Measurements from ENCODE around the gene ZBTB7A.
"Not testable (repeated sequence)": the region's sequence is repeated elsewhere in the genome, so short reads cannot be mapped to it uniquely, and the experiment has no call there.

ZBTB7A gene

DNA sequence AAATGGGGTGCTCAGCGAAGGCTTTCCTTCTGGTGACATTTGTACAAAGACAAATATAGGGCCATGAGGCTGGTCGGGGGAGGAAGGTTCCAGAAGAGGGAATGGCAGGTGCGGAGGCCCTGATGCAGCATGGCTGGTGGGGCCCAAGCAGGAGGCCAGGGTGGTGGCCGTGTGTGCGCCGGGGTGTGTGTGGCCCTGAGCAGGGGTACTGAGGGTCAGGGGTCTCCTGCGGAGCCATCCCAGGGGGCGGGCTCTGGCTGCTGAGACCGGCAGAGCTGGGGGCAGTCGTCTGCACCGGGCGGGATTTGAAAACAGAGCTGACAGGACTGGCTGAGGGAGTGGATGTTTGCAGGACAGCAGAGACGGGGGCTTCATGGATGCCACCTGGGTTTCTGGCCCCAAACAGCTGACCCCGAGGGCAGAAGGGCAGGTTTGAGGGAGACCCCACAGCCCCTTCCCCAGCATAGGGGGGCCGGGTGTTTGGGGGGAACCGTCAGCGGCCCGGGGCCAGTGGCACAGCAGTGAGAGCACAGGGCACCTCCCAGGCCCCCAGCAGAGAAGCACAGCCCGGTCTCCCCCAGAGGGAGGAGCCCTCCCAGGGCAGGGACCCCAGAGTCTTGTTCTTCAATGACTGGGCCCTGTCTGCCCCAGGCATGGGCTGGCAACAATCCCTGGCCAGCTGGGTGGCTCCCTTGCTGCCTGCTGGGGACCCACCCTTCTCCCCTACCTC lies 47.8 kb downstream of the ZBTB7A start:
- DNase-seq (ENCODE audit: extremely low read depth in 1 of 2, low read depth in 1 of 2), result no peak

DNA sequence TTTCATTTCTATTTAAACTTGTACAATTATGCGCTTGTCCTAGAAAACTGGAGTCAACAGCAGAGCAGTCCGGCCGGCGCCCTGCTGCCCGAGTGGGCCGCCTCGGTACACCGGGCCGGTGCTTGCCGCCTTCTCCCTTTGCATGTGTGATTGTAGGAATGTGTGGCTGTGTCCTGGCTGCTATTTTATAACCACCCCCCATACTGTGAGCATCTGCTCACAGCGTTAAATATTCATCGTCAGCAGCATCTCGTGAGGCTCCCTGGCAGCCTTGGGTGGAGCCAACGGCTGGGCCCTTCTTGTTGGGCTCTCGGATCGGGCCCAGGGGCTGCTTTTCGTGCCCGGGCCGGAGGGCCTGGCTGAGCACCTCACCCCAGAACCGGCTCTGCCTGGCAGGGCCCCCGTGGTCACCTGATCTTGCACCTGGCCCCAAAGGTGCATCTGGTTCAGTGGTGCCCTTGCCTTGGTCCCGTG lies 48.5 kb downstream of the ZBTB7A start:
- DNase-seq (ENCODE audit: extremely low read depth in 1 of 2, low read depth in 1 of 2), result no peak

DNA sequence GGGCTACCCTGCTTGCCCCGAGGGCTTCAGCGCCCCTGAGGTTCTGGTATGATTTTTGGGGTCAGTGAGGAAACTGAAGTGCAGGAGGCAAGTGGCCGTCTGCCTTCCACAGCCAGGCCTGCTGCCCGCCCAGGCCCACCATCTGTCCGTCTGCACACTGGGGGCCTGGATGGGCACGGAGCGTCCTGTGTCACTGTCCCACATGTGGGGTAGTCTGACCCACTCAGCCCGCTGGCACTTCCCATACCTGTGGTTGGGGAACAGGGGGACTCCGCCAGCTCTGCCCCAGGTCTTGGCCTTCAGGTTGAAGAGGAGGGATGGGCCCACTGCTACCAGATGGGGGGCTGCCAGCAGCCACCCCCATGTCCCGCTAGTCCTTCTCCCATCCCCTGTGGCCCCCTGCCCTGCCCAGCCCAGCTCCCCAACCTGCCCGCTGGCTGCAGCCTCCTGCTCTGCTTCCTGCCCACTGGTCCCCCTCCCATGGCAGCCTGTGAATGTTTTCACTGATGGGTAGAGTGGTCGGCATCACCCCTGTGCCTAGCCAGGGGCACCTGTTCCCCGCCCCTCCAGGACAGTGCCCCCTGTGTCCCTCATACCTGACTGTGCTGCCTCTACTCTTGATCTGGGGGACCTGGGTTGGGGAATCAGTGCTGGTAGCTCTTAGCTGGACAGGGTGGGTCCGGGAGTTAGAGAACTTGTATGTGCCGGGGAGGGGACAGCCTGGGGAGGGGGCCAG lies 49.6 kb downstream of the ZBTB7A start:
- DNase-seq (ENCODE audit: extremely low read depth in 1 of 2, low read depth in 1 of 2), result no peak

DNA sequence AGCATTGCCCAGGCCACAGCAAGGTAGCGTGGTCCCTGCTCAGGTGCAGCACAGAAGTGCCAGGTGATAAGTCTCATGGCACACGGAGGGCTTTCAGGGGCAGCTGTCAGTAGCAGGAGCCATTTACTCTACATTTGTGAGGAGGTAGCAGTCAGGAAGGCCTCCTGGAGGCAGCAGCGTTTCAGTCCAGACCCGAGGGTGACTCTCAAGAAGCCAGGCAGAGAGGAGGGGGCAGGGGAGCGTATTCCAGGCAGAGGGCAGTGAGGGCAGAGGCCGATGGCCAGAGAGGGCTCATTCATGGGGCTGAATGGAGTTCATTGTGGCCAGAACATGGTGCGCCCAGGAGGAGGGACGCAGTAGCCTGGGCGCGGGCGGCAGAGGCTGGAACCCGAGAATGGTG lies 50.2 kb downstream of the ZBTB7A start:
- DNase-seq (ENCODE audit: extremely low read depth in 1 of 2, low read depth in 1 of 2), result no peak

DNA sequence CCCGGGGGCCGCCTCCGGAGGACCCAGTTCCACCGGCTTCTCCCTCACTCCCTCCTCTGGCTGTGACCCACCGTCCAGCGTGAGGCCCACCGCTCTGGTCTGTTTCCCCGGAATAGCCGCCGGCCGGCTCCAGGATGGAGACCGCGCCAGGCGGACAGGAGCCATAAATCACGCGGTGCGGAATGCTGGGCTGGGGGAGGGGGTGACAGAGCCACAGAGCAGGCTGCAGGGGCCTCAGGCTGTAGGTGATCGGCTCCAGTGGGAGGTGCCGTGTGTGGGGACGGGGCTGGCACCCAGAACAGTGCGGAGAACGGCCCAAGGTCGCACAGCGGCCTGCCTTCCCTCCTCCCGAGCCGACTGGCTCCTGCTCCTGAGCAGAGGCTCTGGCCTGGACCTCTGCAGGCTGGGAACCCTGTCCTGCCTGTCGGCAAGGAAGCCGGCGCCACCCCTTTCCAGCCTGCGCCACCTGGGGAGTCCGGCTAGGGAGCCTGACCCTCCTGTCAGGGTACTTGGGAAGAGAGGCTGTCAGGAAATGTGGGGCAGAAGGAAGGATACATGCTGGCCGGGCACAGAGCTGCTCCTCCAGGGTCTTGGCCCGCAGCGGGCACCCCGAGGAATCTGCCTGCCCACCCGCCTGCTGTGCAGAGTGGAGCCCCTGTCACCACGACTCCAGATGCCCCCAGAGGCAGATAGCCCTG lies 50.8 kb downstream of the ZBTB7A start:
- no peak for DNase-seq (ENCODE audit: extremely low read depth in 1 of 2, low read depth in 1 of 2)

DNA sequence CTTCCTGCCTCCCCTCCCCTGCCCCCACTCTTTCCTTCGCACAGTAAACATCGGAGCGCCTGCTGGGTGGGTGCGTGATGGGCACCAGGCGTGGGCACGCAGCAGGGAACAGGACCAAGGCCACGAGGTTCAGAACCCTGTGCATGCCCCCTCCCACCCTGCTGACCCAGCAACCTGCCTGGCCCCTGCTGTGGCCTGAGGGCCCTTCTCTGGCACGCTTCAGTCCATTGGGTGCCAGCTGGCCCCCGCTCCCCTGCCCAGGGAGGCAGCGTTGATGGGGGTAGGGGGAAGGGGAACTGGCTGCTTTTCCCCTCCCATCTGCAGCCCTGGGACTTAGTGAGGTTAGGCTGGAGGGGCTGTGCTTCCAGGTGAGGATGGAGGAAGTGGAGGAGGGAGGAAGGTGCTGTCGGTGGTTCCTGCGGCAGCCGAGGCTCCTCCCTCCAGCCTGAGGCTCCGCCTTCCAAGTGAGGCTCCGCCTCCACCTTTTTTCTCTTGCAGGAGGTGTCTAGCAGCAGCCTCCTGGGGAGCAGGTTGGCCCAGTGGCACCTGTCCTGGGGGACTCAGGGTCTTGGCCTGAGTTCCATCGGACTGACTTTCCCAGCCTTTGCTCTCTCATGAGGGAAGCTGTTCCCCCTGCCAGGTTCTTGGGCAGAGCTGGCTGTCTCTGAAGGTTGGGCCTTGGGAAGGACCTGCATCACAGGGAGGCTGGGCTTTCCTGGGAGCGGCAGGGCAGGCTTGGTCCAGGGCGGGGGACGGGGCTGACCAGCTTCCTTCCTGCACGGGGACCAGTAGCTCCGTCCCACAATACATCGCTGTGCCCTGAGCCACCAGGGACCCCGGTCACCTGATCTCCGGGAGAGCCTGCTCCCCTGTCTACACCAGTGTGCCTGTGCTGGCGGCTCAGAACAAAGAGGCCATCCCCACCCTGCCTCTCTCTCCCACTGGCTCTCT lies 51.9 kb downstream of the ZBTB7A start:
- DNase-seq (ENCODE audit: extremely low read depth in 1 of 2, low read depth in 1 of 2), result no peak

DNA sequence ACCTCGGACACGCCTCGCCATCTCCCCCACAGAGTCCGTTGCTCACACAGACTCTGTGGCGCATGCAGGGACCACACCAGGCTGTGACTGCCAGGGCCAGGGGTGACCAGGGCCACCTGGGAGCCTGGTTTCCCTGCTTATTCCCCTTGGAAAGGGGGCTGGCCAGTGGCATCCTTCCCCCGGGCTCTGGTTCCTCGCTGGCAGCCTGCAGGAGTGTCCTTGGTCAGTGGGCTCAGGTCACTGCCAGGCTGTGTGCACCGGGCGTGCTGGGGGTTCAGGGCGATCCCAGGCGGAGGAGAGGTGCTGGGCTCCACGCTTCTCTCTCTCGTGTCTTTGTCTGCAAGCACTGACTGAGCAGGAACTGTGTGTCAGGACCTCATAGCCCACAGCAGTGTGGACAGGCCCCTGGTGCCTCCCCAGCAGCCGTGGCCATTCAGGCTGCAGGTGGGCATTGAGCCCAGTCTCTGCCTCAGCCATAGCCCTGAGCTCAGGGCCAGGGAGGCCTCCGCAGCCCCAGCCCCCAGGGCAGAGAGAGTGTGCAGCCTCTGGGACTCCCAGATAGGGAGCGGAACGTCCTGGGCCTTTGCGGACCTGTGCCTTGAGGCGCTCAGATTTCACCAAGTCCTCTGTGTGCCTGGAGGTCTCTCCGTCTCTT lies 52.7 kb downstream of the ZBTB7A start:
- DNase-seq (ENCODE audit: extremely low read depth in 1 of 2, low read depth in 1 of 2), result no peak

DNA sequence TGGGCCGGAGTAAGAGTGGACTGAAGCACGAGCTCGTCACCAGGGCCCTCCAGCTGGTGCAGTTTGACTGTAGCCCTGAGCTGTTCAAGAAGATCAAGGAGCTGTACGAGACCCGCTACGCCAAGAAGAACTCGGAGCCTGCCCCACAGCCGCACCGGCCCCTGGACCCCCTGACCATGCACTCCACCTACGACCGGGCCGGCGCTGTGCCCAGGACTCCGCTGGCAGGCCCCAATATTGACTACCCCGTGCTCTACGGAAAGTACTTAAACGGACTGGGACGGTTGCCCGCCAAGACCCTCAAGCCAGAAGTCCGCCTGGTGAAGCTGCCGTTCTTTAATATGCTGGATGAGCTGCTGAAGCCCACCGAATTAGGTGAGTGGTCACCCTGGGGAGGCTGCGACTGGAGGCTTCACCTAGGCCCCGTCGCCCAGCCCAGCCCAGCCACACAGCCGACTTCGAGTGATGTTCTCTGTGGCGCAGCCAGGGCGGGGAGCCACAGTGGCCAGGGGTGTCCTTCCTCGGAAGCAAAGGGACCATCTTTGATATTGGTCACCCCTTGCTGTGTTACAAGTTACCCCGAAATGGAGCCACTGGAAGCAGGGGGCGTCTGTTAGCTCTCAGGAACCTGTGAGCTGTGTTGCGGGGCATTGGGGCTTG lies 53.6 kb downstream of the ZBTB7A start:
- DNase-seq (ENCODE audit: extremely low read depth in 1 of 2, low read depth in 1 of 2), result no peak

DNA sequence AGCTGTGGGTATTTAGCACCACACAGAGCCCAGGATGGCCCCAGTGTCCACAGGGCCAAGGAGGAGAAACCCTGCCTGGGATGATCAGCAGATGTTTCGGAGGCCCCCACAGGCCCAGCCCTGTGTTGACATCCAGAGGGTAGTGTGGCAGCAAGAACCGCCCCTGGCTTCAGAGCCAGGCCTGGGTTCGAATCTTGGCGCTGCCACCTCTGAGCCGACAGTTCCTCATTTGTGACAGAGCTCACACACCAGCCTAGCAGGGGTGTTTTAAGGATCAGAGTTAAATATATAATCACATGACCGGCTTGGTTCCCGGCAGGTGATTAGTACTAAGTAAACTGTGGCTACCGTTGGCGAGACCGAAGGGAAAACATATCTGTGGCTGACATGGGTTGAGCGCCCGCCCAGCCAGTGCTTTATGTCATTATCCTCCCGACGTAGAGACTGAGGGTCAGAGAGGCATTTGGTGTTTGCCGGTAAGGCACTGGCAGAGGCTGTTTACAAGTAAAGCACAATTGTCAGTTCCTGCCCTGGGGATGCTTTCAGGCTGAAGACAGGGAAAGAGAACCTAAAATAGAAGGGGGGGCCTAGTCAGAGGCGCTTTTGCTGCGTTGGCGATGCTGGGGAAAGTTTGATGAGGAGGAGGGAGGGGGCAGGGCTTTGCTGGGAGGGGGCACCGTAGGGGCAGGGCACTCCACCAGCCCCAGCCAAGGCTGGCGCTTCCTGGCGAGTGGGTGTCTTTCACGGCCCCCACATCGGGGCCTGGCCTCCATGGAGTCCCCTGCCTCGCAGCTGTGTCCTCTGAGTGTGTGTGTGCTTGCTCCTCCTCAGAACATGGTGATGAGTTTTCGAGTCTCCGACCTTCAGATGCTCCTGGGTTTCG lies 54.4 kb downstream of the ZBTB7A start:
- DNase-seq (ENCODE audit: extremely low read depth in 1 of 2, low read depth in 1 of 2), result no peak

DNA sequence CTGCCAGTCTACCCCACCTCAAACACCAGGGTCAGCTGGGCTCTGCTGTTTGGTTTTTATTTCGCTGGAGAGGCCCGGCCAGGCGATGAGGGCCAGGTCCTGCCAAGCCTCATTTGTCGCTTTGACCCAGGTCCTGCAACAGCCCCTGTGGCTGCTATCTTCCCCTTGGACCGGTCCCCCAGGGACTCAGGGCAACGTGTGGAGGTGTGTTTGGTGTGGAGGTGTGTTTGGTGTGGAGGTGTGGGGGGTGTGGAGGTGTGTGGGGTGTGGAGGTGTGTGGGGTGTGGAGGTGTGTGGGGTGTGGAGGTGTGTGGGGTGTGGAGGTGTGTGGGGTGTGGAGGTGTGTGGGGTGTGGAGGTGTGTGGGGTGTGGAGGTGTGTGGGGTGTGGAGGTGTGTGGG lies 55.3 kb downstream of the ZBTB7A start:
- DNase-seq (ENCODE audit: extremely low read depth in 1 of 2, low read depth in 1 of 2), result not testable (repeated sequence)

DNA sequence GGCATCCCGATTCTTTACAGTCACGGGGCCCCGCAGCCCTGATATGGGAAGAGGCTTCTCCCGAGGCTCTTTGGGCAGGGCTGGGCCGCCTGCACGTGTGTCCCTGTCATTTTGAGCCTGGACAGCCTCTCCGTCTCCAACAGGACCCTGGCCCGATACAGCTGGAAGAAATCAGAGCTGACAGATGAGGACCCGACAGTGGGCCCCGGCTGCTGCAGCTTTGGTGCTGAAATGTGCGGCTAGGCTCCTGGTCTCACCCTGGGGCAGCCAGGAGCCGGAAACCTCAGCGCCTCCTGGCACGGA lies 55.9 kb downstream of the ZBTB7A start:
- no peak for DNase-seq (ENCODE audit: extremely low read depth in 1 of 2, low read depth in 1 of 2)

DNA sequence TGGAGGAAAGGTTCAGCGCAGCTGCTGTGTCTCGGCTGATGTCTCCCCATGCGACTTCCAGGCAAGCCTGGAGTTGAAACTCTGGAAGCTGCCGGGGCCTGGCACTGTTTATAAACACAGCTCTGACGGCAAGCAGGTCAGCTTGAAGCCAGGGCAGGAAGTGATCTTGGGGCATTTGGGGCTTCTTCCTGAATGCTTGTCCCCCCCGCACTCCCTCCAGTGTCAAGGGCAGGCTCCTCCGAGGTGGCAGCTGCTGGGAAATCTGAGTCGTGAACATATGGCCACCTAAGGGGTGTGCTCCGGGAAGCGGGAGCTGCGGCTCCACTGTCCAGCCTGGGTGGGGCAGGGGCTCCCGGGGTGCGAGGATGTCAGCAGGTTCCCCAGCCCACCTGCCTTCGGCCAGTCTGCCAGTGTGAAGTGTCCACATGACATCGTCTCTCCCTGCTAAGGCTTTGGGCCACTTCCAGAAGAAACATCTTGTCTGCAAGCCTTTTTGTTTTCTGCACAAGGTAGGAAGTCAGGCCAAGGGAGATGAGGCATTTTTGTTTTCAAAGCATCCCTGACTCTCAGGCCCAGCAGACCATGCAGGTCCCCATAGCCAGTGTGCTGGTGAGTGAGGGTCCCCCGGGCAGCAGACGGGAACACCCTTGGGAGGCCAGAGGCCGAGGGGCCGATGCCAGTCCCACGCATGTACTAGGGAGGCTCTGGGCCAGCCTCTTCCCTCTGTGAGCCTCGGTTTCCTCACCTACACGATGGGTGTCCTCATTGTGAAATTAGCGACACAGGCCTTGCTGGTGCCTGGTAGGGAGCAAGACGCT lies 56.5 kb downstream of the ZBTB7A start:
- DNase-seq (ENCODE audit: extremely low read depth in 1 of 2, low read depth in 1 of 2), result no peak

DNA sequence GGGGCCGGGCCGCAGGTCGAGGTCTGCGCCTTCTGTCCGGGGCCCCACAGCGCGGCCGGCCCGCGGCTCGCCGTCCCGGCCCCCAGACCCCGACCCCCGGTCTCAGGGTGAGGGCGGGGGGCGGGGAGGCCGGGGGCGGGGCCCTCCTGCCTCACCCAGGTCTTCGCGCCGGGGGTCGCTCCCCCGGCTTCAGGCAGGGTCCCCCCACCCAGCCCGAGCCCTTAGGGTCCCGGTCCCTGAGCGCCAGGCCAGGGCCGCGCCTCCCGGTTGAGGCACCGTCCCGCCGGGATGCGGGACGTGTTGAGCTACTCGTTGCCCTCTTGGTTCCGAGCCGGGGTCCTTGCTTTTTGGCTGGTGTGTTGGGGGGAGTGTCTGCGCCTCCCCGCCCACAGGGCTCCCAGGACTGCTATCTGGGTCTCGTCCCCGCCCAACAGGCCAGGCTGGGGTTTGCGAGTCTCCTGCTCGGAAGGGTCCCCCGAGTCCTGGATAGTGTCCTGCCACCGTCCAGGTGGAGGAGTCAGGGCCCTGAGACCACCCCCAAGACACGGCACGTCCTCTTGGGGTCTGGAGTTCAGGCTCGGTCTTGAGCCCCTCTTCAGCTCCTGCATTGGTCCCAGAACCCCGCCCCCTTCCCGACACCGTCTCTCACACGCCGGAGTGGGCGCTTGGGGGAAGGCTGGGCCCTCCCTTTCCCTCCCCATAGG lies 58.7 kb downstream of the ZBTB7A start:
- DNase-seq (ENCODE audit: extremely low read depth in 1 of 2, low read depth in 1 of 2), result no peak

DNA sequence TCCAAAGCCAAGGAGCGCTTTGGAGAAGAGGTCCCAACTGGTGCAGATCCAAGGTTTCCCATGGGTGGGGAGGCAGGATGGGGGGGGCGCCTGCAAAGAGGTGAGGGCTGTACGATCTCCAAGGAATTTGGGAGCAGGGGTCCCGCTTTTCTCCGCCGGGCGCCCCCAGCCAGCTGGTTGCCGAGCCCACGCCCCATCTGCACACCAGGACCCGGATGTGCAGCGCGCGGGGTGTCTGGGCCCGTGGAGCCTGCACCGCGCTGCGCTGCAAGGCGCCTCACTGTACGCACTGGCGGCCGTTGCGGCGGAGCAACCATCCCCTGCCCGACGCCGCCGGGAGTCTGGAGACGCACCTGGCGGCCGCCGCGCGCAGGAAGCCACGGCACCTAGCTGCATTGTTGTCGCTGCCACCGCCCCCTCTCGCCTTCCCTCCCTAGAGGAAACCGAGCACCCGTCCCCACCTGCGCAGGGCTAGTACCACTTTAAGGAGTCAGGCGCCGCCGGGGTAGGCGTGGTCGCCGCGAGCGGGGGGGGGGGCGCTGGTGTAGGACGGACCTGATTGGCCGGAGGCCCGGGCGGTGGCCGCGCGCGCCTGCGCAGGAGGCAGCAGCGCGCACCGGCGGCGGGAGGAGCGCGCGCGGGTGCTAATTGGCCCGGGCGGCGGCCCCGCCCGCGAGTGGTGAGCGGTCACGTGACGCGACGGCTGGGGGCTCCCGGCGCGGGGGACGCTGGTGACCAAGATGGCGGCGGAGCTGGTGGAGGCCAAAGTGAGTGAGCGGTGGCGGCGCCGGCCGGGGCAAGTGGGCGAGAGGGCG lies 59.5 kb downstream of the ZBTB7A start, which contains the start of gene PIAS4:
TSS of gene PIAS4 (plus strand) at position 716 of the 815 bp plus-strand sequence. CDS start at position 741, 25 bp downstream.
- DNase-seq (ENCODE audit: extremely low read depth in 1 of 2, low read depth in 1 of 2), result peak; percentile 87 to 91

DNA sequence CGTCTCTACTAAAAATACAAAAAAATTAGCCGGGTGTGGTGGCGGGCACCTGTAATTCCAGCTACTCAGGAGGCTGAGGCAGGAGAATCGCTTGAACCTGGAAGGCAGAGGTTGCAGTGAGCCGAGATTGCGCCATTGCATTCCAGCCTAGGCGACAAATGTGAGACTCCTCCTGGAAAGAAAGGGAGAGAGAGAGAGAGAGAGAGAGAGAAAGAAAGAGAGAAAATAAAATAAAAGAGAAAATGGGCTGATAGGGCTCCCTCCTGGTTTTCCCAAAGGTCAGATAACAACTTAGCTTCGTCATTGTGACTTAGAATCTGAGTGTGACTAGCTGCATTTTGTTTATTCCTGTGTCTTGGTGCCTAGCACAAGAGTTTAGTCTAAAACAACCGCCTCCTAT lies 61.3 kb downstream of the ZBTB7A start:
- DNase-seq (ENCODE audit: extremely low read depth in 1 of 2, low read depth in 1 of 2), result not testable (repeated sequence)

DNA sequence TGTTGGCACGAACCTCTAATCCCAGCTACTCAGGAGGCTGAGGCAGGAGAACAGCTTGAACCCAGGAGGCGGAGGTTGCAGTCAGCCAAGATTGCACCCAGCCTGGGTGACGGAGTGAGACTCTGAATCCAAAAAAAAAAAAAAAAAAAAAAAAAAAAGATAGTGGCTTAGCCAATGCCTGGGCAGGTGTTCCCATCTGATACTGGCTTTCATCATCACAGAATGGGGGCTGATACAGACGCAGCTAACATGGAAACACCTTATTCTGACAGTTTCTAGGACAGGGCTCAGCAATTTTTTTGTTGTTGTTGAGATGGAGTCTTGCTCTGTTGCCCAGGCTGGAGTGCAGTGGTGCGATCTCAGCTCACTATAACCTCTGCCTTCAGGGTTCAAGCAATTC lies 65.9 kb downstream of the ZBTB7A start:
- DNase-seq (ENCODE audit: extremely low read depth in 1 of 2, low read depth in 1 of 2), result not testable (repeated sequence)
